WTC11 (cell line): Measurements from ENCODE around the gene KRI1. TPM values are rescaled to one million over a fixed set of nuclear protein-coding genes. Genes with fewer than 3 reads are reported as not detected.

Experiments used
- ATAC-seq: fragments of 200-7000 bp; cut with Tn5 transposase; 2 replicates; pipeline ENCODE4 v1.10.0; 2021; ENCODE audit warnings: mild to moderate bottlenecking, moderate library complexity
- CTCF ChIA-PET: fragments of 300-600 bp; sonication (Branson Sonifier 250); formaldehyde crosslinking; loops from one replicate; lab custom pipeline; 2021; ENCODE audit warnings: antibody characterized with exemption; lab: Charles Lee
- POLR2A ChIA-PET: fragments of 350-600 bp; sonication (Branson Sonifier 250); formaldehyde crosslinking; loops from one replicate; lab custom pipeline; 2021; ENCODE audit warnings: antibody characterized with exemption; lab: Charles Lee
- DNase-seq: peaks from one replicate; pipeline ENCODE4 v3.0.0; 2021; ENCODE audit warnings: low spot score
- H3K27ac Mint-ChIP-seq: 2 replicates; pipeline ENCODE4 v1.8.0; 2021; ENCODE audit warnings: mixed read lengths
- H3K27me3 Mint-ChIP-seq: 2 replicates; pipeline ENCODE4 v1.8.0; 2021; ENCODE audit warnings: low read depth, mild to moderate bottlenecking, moderate library complexity, mixed read lengths
- H3K36me3 Mint-ChIP-seq: 2 replicates; pipeline ENCODE4 v1.8.0; 2021; ENCODE audit warnings: mixed read lengths
- H3K4me1 Mint-ChIP-seq: 2 replicates; pipeline ENCODE4 v1.8.0; 2022; ENCODE audit warnings: mixed read lengths
- H3K4me3 Mint-ChIP-seq: 2 replicates; pipeline ENCODE4 v1.8.0; 2021; ENCODE audit warnings: mild to moderate bottlenecking, moderate library complexity, mixed read lengths
- H3K9me3 Mint-ChIP-seq: 2 replicates; pipeline ENCODE4 v1.8.0; 2021; ENCODE audit warnings: mixed read lengths
- AFF4 ChIP-seq: sonication (generic); formaldehyde crosslinking; IDR thresholded peaks from 2 replicates; pipeline ENCODE4 v1.8.1; 2023; ENCODE audit warnings: mild to moderate bottlenecking, missing genetic modification reagents, borderline replicate concordance
- CBFB ChIP-seq: sonication (generic); formaldehyde crosslinking; IDR thresholded peaks from 2 replicates; pipeline ENCODE4 v1.8.1; 2022; ENCODE audit warnings: mild to moderate bottlenecking, low read depth, missing genetic modification reagents
- EMX1 ChIP-seq: fragments of 250-450 bp; sonication (Bioruptor Pico); IDR thresholded peaks from 2 replicates; pipeline ENCODE4 v1.8.0; 2021; ENCODE audit warnings: mild to moderate bottlenecking
- FOXP1 ChIP-seq: sonication (generic); formaldehyde crosslinking; IDR thresholded peaks from 2 replicates; pipeline ENCODE4 v1.8.0; 2022; ENCODE audit warnings: missing genetic modification reagents, mild to moderate bottlenecking, moderate library complexity, borderline replicate concordance
- JUN ChIP-seq: sonication (generic); formaldehyde crosslinking; IDR thresholded peaks from 2 replicates; pipeline ENCODE4 v1.8.0; 2023; ENCODE audit warnings: mild to moderate bottlenecking, missing genetic modification reagents
- KAT7 ChIP-seq: sonication (generic); formaldehyde crosslinking; IDR thresholded peaks from 2 replicates; pipeline ENCODE4 v1.8.1; 2023; ENCODE audit warnings: missing genetic modification reagents, mild to moderate bottlenecking, borderline replicate concordance
- NFE2L1 ChIP-seq: sonication (generic); formaldehyde crosslinking; IDR thresholded peaks from 2 replicates; pipeline ENCODE4 v1.8.1; 2023; ENCODE audit warnings: missing genetic modification reagents
- NR1H2 ChIP-seq: sonication (generic); formaldehyde crosslinking; IDR thresholded peaks from 2 replicates; pipeline ENCODE4 v1.9.0; 2021; ENCODE audit warnings: mild to moderate bottlenecking, moderate library complexity, missing genetic modification reagents
- OVOL2 ChIP-seq: fragments of 250-450 bp; sonication (Bioruptor Pico); IDR thresholded peaks from 2 replicates; pipeline ENCODE4 v1.9.0; 2021; ENCODE audit warnings: mild to moderate bottlenecking, borderline replicate concordance
- PRRX2 ChIP-seq: fragments of 250-450 bp; sonication (Bioruptor Pico); IDR thresholded peaks from 2 replicates; pipeline ENCODE4 v1.8.0; 2021; ENCODE audit warnings: mild to moderate bottlenecking
- SP1 ChIP-seq: sonication (generic); formaldehyde crosslinking; conservative IDR thresholded peaks from 2 replicates; pipeline ENCODE4 v1.8.1; 2022; ENCODE audit warnings: missing genetic modification reagents
- TP53 ChIP-seq: sonication (generic); formaldehyde crosslinking; IDR thresholded peaks from 2 replicates; pipeline ENCODE4 v1.8.1; 2023; ENCODE audit warnings: mild to moderate bottlenecking, missing genetic modification reagents
- ZBTB21 ChIP-seq: sonication (generic); formaldehyde crosslinking; IDR thresholded peaks from 2 replicates; pipeline ENCODE4 v1.8.1; 2023; ENCODE audit warnings: mild to moderate bottlenecking, missing genetic modification reagents, borderline replicate concordance
- ZNF232 ChIP-seq: sonication (generic); formaldehyde crosslinking; IDR thresholded peaks from 2 replicates; pipeline ENCODE4 v1.8.0; 2022; ENCODE audit warnings: mild to moderate bottlenecking, missing genetic modification reagents
- ZNF263 ChIP-seq: sonication (generic); formaldehyde crosslinking; IDR thresholded peaks from 2 replicates; pipeline ENCODE4 v1.8.1; 2022; ENCODE audit warnings: low read depth, mild to moderate bottlenecking, moderate library complexity, missing genetic modification reagents
- total RNA-seq: library from RNA; stranded (reverse); gene quantifications from 3 replicates; pipeline ENCODE4 v1.2.3, GENCODE V29; 2021
- TF ChIP-seq, protein P1 (sequence below): fragments of 250-450 bp; sonication (Bioruptor Pico); IDR thresholded peaks from 2 replicates; pipeline ENCODE4 v2.1.2; 2022; ENCODE audit warnings: mild to moderate bottlenecking, moderate library complexity
- TF ChIP-seq, protein P2 (sequence below): sonication (generic); formaldehyde crosslinking; IDR thresholded peaks from 2 replicates; pipeline ENCODE4 v1.8.1; 2022; ENCODE audit warnings: low read depth, missing genetic modification reagents, borderline replicate concordance
- TF ChIP-seq, protein P3 (sequence below): sonication (generic); formaldehyde crosslinking; IDR thresholded peaks from 2 replicates; pipeline ENCODE4 v1.8.0; 2022; ENCODE audit warnings: mild to moderate bottlenecking, missing genetic modification reagents
- TF ChIP-seq, protein P4 (sequence below): sonication (generic); formaldehyde crosslinking; IDR thresholded peaks from 2 replicates; pipeline ENCODE4 v1.8.1; 2023; ENCODE audit warnings: mild to moderate bottlenecking, missing genetic modification reagents

KRI1 gene
- total RNA-seq, 1 experiment from 2014 or later = 43.6 TPM

- Mint-ChIP-seq H3K4me1 (peaks cover 35% of the 10 kb centered on the region), H3K4me3 (peak within 1 kb of the TSS; percentile 80)
- ChIA-PET CTCF (interaction anchor here (0.6 to 4.4 kb wide), 12 partner anchors 9 to 183 kb away, joined by 3 to 19 read pairs (median 5); partner anchors contain the start of genes ATG4D and QTRT1), POLR2A (interaction anchor here (0.8 kb wide), 1 partner anchor 178 kb away, joined by 3 read pairs; no protein-coding TSS in a partner anchor)
- no peak for TF ChIP-seq ZNF232 (CRISPR knock-in tag)
- 0 out of 2 replicates have a peak, but pooled peaks have one; percentile 35 for TF ChIP-seq SP1 (CRISPR knock-in tag)
- TF ChIP-seq, protein P1, sequence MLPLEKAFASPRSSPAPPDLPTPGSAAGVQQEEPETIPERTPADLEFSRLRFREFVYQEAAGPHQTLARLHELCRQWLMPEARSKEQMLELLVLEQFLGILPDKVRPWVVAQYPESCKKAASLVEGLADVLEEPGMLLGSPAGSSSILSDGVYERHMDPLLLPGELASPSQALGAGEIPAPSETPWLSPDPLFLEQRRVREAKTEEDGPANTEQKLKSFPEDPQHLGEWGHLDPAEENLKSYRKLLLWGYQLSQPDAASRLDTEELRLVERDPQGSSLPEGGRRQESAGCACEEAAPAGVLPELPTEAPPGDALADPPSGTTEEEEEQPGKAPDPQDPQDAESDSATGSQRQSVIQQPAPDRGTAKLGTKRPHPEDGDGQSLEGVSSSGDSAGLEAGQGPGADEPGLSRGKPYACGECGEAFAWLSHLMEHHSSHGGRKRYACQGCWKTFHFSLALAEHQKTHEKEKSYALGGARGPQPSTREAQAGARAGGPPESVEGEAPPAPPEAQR = no peak
- no peak for TF ChIP-seq EMX1 (CRISPR knock-in tag)
- TF ChIP-seq, protein P2, sequence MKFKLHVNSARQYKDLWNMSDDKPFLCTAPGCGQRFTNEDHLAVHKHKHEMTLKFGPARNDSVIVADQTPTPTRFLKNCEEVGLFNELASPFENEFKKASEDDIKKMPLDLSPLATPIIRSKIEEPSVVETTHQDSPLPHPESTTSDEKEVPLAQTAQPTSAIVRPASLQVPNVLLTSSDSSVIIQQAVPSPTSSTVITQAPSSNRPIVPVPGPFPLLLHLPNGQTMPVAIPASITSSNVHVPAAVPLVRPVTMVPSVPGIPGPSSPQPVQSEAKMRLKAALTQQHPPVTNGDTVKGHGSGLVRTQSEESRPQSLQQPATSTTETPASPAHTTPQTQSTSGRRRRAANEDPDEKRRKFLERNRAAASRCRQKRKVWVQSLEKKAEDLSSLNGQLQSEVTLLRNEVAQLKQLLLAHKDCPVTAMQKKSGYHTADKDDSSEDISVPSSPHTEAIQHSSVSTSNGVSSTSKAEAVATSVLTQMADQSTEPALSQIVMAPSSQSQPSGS (CRISPR knock-in tag) = no peak
- TF ChIP-seq KAT7 (CRISPR knock-in tag) = 0 out of 2 replicates have a peak, but pooled peaks have one; percentile 38
- TF ChIP-seq, protein P3, sequence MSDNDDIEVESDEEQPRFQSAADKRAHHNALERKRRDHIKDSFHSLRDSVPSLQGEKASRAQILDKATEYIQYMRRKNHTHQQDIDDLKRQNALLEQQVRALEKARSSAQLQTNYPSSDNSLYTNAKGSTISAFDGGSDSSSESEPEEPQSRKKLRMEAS (CRISPR knock-in tag) = 0 out of 2 replicates have a peak, but pooled peaks have one; percentile 39
- TF ChIP-seq ZNF263 (CRISPR knock-in tag) = peak; percentile 76
- TF ChIP-seq, protein P4, sequence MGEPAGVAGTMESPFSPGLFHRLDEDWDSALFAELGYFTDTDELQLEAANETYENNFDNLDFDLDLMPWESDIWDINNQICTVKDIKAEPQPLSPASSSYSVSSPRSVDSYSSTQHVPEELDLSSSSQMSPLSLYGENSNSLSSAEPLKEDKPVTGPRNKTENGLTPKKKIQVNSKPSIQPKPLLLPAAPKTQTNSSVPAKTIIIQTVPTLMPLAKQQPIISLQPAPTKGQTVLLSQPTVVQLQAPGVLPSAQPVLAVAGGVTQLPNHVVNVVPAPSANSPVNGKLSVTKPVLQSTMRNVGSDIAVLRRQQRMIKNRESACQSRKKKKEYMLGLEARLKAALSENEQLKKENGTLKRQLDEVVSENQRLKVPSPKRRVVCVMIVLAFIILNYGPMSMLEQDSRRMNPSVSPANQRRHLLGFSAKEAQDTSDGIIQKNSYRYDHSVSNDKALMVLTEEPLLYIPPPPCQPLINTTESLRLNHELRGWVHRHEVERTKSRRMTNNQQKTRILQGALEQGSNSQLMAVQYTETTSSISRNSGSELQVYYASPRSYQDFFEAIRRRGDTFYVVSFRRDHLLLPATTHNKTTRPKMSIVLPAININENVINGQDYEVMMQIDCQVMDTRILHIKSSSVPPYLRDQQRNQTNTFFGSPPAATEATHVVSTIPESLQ (CRISPR knock-in tag) = no peak
- TF ChIP-seq NR1H2 (CRISPR knock-in tag) = no peak
- TF ChIP-seq OVOL2 (CRISPR knock-in tag) = no peak
- TF ChIP-seq, all 79 proteins: peak for 4
- peaks cover 8% of the 10 kb centered on the region; the same call in 1 of the 2 replicates for H3K36me3 Mint-ChIP-seq
- no peaks in the 10 kb centered on the region for H3K9me3 Mint-ChIP-seq
- H3K27me3 Mint-ChIP-seq = peaks cover 74% of the 10 kb centered on the region
- DNase-seq = peak; percentile 54
- peak; percentile 47 for ATAC-seq
- no peak within 1 kb of the TSS for H3K27ac Mint-ChIP-seq
Observed at GRCh38 chr19:10517361-10517759, 48.5 kb downstream of the KRI1 start, which contains the start of gene S1PR5. Gene S1PR5, minus strand, starts transcription at chr19:10517447. Its CDS starts 2,436 bp downstream, at chr19:10515011.

DNA sequence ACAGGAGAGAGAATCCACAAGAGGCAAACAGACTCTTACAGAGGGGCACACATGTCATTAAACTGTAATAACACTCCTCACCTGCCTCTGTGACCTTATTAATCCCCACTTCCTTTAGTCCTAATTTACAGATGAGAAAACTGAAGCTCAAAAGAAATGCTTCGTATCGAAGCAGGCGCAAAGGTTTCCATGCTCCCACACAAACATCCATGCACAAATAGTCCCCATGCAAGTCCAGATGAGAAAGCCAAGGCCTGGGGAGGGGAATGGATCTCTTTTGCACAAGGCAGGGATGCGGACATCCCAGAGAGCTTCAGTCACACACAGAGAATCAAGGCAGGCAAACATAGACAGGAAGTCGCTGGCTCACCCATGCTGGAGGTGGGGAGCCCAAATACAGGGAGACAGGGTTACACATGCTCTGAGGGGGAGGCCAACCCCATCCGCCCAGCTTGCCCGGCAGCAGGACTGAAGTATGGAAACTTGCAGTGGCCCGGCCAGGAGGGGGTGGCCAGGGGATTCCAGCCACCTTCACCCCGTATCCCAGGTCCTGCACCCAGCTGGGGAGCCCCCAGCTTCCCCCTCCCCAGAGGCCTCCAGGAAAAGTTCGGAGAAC, 49.0 kb downstream of the KRI1 start:
- TF ChIP-seq AFF4 (CRISPR knock-in tag) (no peak), ZNF263 (CRISPR knock-in tag) (no peak), PRRX2 (no peak), CBFB (no peak), ZBTB21 (CRISPR knock-in tag) (no peak), FOXP1 (CRISPR knock-in tag) (no peak), JUN (CRISPR knock-in tag) (no peak), NFE2L1 (no peak), TP53 (CRISPR knock-in tag) (no peak)
- TF ChIP-seq, protein P4 (CRISPR knock-in tag) = no peak
- DNase-seq = no peak
- peaks cover 8% of the 10 kb centered on the region; the same call in 1 of the 2 replicates for H3K36me3 Mint-ChIP-seq
- ChIA-PET CTCF (interaction anchor here (1.2 to 4.4 kb wide), 9 partner anchors 9 to 184 kb away, joined by 3 to 19 read pairs (median 5); partner anchors contain the start of gene QTRT1), POLR2A (no interaction called here)
- H3K27ac Mint-ChIP-seq = no peak overlapping the region
- ATAC-seq = no peak
- peaks cover 35% of the 10 kb centered on the region for H3K4me1 Mint-ChIP-seq
- peak overlapping the region; percentile 71 for H3K4me3 Mint-ChIP-seq
- H3K9me3 Mint-ChIP-seq = no peaks in the 10 kb centered on the region
- peaks cover 79% of the 10 kb centered on the region for H3K27me3 Mint-ChIP-seq
